Ramos (cell line): Measurements from ENCODE around the gene CCDC71.

Experiments
- in situ Hi-C: fragments of 300-500 bp; cut with MboI; formaldehyde crosslinking; loops from one replicate; pipeline ENCODE4 v1.14.3; 2022; ENCODE audit warnings: low sequenced_read_pairs; ENCODE audit not compliant: unreplicated experiment

The CCDC71 gene

GRCh38 chr3:49165771-49166751, at the start of gene CCDC71:
Gene CCDC71 (minus strand): TSS chr3:49166331. CDS start chr3:49164208, 2,123 bp downstream.
- in situ Hi-C loops = loop anchor here (10.0 kb wide), 1 partner anchor 289 kb away; no protein-coding TSS in a partner anchor

DNA sequence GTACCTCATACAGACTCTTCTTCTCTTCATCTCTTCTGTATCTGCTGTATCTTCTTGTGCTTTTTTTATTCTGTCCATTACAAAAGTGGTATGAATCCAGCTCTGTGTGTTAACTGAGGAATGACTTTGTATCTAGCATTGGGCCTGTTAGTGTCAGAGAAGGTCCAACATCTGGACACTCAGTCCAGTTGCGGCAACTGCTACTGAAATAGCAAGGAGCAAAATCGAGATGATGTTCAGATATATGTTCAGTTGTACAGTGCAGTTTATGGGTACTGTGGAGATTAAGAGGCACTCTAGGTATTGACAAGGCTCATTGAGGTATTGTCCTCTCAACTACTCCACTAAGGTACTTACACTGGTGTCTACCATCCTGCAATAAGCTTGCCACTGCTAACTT, 47.9 kb upstream of the CCDC71 start:
- in situ Hi-C loops = no loop called here

DNA sequence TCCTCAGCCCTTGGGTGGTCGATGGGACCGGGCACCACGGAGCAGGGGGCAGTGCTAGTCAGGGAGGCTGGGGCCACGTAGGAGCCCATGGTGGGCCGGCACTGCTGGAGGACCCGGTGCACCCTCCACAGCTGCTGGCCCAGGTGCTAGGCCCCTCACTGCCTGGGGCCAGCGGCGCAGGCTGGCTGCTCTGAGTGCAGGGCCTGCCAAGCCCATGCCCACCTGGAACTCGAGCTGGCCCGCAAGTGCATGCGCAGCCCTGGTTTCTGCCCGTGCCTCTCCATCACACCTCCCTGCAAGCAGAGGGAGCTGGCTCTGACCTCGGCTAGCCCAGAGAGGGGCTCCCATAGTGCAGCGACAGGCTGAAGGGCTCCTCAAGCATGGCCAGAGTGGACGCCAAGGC, 47.4 kb upstream of the CCDC71 start:
- in situ Hi-C loops = no loop called here

DNA sequence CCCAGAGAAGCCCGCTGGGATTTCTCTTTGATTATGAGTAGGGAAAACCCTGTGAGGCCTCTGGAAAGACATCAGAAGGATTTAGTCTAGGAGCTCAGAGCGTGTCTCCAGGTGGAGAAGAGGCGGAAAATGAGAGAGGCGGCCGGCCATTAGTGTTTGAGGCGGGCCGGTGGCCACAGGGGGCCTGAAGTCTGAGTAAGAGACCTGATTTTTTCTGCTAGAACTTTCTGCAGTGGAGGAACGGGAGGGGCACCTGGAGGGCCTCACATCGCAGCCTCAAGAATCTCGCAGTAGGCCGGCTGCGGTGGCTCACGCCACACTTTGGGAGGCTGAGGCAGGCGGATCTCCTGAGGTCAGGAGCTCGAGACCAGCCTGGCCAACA, 33.8 kb upstream of the CCDC71 start:
- in situ Hi-C loops = no loop called here

DNA sequence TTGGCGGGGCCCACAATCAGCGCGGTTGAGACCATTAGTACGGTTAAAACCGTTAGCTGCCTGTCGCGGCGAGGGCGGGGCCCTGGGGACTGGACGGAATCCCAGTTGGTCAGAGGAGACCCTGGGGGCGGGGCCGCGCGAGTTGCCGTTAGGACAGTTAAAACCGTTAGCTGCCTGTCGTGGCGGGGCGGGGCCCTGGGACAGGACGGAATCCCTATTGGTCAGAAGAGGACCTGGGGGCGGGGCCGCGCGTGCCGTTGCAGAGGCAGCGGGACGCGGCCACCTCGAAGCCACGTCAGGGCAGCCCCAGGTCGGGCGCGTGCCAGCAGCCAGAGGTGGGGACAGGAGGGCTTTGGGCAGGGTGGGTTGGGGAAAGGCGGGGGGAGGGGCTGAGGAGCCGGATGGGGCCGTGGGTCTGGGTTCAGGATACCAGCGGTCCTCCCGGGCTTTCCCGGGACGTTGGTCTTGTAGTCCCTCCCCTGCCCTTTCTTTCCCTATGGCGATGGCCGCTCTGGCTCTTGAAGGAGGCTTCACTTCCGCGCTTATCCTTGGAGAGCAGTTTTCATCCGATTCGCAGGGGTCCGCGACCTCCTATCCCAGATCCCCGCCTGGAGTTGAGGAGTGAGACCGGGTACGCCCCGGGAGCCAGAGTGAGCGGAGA, 33.2 kb upstream of the CCDC71 start:
- in situ Hi-C loops = no loop called here

DNA sequence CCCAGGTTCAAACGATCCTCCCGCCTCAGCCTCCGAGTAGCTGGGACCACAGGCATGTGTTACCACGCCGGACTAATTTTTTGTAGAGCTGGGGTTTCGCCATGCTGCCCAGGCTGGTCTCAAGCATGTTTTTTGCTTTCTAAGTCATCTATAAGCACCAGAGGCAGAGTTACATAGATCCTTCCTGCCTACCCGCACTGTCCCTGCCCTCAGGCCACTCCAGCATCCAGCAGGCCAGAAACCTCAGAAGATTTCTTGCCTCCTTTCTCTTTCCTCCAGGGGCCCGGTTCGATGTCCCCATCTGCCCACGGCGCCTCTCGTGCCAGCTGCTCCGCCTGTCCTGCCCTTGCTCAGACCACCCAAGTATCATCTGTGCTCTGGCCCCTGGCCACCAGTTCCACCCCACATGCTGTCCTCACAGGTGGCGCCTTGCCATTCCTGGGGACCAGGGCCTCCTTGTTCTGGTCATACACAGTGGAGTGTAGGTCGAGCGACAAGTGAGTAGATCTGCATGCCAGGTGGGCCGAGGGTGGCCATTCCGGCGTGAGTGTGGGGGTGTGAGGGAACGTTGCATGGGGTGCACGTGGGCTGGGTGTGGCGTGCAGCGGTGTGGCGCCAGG, 32.6 kb upstream of the CCDC71 start:
- in situ Hi-C loops = no loop called here

DNA sequence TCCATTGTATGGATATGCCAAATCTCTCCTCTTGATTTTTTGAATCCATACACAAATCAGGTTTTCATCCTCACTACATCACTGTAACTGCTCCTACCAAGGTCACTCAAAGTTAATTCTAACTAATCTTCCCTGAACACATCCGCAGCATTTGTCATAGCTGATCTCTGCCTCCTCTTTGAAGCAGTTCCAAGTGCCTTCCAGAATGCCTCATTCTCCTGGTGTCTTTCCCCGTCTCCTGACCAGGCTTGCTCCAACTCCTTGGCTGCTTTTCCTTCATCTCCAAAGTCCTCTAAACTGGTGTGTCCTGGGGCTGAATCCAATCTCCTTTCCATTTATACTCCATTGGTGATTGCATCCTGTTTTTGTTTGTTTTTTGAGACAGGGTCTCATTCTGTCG, 32.0 kb upstream of the CCDC71 start:
- in situ Hi-C loops = no loop called here

DNA sequence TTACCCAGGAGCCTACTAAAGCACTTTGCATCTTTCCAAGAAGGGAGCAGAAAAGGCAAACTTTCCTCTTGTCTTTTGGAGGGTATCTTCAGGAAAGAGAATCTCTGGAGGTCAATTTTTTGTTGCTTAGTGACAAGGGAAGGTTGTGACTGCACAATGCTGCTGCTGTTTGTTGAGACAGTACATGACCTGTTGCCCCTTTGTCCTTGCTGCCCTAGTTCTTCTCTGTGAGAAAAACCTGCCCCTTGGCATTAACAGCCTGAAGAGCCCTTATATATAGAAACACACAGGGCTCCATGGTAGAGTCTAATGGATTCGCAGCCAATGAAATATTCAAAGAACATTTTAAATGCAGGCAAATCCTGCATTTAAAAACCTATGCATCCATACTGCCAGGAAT, 25.6 kb upstream of the CCDC71 start:
- in situ Hi-C loops = no loop called here

DNA sequence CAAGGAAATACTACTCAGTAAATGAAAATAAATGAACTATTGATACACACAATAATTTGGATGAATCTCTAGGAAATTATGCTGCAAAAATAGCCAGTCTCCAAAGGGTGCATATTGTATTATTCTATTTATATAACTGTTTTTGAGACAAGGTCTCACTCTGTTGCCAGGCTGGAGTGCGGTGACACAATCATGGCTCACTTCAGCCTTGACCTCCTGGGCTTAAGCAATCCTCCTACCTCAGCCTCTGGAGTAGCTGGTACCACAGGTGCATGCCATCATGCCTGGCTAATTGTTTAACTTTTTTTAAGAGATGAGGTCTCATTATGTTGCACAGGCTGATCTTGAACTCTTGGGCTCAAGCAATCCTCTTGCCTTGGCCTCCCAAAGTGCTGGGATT, 17.7 kb upstream of the CCDC71 start:
- in situ Hi-C loops = no loop called here

DNA sequence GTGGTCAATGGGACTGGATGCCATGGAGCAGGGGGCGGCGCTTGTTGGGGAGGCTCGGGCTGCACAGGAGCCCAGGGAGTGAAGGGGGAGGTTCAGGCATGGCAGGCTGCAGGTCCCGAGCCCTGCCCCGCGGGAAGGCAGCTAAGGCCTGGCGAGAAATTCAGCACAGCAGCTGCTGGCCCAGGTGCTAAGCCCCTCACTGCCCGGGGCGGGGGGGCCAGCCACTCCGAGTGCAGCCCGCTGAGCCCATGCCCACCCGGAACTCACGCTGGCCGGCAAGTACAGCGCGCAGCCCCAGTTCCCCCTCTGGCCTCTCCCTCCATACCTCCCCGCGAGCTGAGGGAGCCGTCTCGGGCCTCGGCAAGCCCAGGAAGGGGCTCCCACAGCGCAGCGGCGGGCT, 16.6 kb upstream of the CCDC71 start:
- in situ Hi-C loops = no loop called here

DNA sequence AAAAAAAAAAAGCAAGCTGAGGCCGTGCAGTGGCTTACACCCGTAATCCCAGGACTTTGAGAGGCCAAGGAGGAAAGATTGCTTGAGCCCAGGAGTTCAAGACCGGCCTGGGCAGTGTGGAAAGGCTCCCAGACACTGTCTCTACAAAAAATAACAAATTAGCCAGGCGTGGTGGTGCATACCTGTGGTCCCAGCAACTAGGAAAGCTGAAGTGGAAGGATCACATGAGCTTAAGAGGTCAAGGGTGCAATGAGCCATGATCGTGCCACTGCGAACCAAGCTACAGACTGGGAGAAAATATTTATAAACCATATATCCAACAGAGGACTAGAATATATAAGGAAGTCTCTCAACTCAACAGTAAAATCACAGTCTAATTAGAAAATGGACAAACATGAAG, 15.2 kb upstream of the CCDC71 start:
- in situ Hi-C loops = no loop called here

DNA sequence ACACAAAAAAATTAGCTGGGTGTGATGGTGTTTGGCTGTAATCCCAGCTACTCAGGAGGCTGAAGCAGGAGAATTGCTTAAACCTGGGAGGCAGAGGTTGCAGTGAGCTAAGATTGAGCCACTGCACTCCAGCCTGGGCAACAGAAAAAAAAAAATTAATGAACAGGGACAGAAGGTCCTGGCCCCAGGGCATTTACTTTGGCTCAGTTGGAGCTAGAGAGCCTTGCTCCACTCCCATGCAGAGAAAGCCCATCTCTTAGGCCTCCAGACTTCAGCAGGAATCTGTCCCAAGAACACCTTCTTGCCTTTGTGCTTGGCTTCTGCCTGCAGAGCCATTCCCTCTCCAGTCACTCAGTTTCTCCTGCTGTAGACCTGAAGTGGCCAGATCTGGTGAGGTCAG, 14.0 kb upstream of the CCDC71 start:
- in situ Hi-C loops = no loop called here

GRCh38 chr3:49177073-49177472, 10.9 kb upstream of the CCDC71 start:
- in situ Hi-C loops = no loop called here

DNA sequence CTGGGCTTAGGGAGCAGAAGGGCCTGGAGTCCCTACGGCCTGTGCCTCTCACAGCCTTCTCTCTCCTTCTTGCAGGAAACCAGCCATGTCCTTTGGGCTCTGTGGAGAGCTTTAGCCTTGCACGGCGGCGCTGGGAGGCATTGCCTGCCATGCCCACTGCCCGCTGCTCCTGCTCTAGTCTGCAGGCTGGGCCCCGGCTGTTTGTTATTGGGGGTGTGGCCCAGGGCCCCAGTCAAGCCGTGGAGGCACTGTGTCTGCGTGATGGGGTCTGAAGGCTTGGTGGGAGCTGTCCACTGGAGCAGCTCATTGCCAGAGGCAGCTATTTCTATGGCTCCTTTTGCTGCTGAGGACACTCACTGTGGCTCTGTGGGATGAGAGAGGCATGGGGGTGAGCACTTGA, 9.4 kb upstream of the CCDC71 start:
- in situ Hi-C loops = no loop called here

DNA sequence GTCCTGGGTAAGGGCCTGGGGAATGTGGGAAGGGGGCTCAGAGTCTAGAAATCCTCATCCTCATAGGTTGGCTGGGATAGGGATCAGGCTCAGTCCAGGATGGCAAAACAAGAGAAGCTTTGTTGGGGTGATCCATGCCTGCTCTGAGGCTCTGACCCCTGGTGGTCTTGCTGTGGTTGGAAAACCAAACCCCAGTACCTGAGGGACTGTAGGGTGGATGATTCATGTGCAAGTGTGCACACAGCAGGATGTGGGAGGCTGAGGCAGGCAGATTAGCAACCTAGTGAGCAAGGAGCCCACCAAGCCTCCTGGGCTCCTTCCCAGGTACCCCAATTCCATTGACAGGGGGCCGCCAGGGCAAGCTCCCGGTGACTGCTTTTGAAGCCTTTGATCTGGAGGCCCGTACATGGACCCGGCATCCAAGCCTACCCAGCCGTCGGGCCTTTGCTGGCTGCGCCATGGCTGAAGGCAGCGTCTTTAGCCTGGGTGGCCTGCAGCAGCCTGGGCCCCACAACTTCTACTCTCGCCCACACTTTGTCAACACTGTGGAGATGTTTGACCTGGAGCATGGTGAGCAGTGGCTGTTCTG, 8.4 kb upstream of the CCDC71 start:
- in situ Hi-C loops = no loop called here

- in situ Hi-C loops = no loop called here
These were observed 7.7 kb upstream of the CCDC71 start for GRCh38 chr3:49173792-49174170.

- in situ Hi-C loops = no loop called here
These were observed 7.1 kb upstream of the CCDC71 start for GRCh38 chr3:49173116-49173791.

DNA sequence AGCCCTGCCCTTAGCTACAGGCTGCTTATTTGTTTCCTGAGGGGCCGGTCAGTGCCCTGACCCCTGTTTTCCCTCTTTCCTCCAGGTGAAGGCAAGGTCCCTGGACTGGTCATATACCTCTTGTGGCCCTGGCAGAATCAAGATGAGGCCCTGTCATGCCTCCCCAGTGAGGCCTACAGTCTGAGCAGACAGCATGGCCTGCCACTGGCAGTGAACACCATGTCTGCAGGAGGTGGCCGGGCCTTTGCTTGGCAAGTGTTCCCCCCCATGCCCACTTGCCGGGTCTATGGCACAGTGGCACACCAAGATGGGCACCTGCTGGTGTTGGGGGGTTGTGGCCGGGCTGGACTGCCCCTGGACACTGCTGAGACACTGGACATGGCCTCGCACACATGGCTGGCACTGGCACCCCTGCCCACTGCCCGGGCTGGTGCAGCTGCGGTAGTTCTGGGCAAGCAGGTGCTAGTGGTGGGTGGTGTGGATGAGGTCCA, 6.5 kb upstream of the CCDC71 start:
- in situ Hi-C loops = no loop called here

DNA sequence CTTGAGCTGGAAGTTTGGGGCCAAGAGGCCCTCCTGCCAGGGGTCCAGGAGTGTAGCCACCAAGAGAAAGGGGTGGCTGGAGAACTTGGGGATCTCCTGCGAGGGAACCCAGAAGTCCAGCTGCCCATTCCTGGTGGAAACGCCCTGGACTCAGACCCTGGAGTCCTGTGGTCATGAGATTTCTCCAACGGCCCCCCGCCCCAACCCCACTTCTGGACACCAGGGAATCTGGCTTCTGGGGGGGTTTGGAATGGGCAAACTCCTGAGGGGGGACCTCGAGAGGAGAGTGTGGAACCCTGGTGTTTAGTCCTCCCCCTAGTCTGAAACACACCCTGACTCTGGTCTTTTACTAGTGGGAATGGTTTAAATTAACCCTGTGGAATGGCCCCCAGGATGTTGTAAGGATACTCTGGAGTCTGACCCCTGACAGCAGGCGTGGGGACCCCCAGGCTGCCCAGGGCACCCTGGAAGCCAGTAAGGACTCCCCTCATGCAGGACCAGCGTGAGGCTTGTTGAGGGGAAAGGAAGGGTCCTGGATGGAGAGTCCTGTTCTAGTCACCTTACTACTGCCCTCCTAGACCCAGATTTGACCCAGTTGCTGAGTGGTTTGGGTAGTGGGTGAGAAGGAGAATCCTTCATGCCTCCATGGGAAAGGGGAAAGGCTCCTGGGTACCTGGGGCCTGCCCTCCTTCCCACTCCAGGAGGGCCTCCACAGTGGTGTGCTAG, 5.8 kb upstream of the CCDC71 start:
- in situ Hi-C loops = no loop called here
